22Rv1 (cell line): Measurements from ENCODE around the gene DEGS2.
A peak's percentile ranks its signal among the peaks of the same experiment; 100 is the strongest.

Experiments used
- H3K27ac ChIP-seq: fragments of 450-650 bp; 2 replicates; pipeline ENCODE4 v1.5.1; 2017
- ZFX ChIP-seq: fragments of 450-650 bp; IDR thresholded peaks from 2 replicates; pipeline ENCODE4 v1.6.1; 2017; ENCODE audit warnings: antibody characterized with exemption, borderline replicate concordance
- TF ChIP-seq, protein P1 (sequence below): fragments of 450-650 bp; IDR thresholded peaks from 2 replicates; pipeline ENCODE4 v1.5.1; 2017; ENCODE audit warnings: mild to moderate bottlenecking

The DEGS2 gene

DNA sequence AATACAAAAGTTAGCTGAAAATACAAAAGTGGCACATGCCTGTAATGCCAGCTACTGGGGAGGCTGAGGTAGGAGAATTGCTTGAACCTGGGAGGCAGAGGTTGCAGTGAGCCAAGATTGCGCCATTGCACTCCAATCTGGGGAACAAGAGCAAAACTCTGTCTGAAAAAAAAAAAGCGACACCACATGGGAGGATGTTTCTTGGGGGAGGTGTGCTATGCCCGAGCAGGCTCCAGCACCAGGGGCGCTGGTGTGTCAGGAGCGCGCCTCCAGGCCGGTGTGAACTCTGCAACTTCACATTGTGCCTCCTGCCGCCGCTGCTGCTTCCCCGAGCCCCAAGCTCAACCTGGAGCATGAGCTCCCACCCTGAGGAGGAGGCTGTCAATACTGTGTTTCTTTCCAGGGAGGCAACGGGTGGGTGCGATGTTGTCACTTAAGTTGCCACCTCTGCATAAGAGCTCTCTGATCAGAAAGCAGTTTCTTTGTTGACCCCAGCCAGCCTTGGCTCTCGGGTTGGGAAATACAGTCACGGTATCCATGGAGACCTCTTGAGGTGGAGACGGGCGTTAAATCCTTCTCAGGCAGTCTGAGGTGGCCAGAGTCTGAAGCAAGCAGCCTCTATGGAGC is 18.9 kb downstream of the DEGS2 start:
- no peak for TF ChIP-seq ZFX
- TF ChIP-seq, protein P1, sequence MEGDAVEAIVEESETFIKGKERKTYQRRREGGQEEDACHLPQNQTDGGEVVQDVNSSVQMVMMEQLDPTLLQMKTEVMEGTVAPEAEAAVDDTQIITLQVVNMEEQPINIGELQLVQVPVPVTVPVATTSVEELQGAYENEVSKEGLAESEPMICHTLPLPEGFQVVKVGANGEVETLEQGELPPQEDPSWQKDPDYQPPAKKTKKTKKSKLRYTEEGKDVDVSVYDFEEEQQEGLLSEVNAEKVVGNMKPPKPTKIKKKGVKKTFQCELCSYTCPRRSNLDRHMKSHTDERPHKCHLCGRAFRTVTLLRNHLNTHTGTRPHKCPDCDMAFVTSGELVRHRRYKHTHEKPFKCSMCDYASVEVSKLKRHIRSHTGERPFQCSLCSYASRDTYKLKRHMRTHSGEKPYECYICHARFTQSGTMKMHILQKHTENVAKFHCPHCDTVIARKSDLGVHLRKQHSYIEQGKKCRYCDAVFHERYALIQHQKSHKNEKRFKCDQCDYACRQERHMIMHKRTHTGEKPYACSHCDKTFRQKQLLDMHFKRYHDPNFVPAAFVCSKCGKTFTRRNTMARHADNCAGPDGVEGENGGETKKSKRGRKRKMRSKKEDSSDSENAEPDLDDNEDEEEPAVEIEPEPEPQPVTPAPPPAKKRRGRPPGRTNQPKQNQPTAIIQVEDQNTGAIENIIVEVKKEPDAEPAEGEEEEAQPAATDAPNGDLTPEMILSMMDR = no peak
- no peak overlapping the region for H3K27ac ChIP-seq

DNA sequence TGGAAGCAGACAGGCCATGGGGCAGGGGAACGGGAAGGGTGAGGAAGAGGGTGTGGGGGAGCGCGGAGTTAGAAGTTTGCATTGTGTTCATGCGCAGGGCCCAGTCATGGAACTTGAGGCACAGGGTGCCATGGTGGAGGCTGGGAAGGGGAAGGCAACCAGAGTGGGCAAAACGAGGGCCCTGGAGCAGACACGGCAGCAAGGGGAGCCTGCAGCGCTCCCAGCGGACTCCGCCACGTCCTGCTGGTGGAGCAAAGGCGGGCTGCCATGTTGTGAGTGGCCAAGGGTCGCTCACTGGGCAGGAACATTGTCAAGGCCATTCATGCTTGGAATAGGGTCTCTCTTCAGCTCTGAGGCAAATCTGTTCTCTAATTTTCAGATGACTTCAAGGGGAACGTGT is 20.5 kb downstream of the DEGS2 start:
- H3K27ac ChIP-seq = no peak overlapping the region
- TF ChIP-seq ZFX = no peak
- TF ChIP-seq, protein P1 = no peak

DNA sequence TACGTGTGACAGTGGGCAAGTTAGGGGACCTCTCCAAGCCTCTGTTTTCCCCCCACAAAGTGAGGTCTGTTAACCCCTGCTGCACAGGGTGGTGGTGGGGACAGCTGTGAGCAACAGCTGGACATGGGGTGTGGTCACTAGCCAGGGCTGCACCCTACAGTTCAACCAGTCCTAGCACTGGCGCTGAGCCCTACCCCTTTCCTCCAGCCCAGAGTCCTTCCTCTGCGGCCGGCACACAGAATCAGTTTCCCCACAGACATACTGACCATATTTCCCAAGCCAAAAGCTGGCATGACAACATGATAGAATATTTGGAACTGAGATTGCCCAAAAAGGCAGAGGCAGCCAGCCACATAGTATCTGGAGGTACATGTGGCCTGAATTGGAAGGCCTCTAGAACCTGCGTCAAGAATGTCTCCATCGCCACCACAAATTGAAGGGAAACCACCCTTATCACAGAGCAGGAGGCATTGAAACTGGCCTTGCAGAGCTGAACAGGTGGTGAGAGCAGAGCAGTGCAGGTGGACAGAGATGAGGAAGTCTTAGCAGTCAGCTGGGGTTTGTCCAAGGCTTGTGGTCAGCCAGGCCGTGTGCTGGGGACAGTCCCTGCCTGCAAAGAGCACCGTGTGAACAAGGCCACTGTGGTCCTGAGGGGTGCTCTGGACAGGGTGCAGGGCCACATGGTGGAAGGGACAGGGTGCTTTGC is 21.2 kb downstream of the DEGS2 start:
- H3K27ac ChIP-seq = no peak overlapping the region
- no peak for TF ChIP-seq ZFX
- TF ChIP-seq, protein P1 = no peak

DNA sequence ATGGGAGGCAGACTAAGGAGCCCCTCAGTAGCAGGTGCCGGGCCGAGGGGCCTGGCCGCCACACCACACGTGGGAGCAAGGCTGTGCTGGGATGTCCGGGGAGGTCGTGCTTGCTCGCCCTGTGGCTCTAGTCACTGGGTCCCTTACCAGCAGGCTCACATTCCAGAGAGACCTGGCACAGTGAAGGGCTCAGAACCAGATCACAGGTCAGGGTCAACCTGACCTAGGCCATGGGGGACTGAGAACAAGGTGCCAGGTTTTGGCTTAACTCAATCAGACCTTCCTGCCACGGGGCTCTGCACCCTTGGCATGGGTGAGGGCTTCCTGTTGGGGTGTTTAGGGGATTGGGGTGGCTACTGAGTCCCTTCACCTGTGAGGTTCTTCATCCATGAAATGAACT is 22.3 kb downstream of the DEGS2 start:
- no peak overlapping the region for H3K27ac ChIP-seq
- TF ChIP-seq, protein P1 = no peak
- TF ChIP-seq ZFX = no peak

DNA sequence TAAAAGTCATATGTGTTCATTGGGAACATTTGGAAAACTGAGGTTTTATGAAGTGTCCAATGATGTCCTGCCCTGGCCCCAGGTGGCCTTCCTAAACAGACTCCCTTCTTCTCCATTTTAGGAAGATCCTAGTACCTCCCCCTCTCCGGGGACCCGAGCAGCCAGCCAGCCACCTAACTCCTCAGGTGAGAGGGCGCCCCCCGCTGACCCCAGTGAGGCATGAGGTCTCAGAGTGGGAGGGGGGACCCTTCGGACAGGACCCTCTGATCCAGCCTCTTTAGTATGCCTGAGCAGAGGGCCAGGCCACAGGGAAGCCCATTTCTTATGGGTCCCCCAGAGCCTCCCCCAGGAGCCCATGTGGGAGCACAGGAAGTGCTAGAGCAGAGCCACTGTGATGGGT is 23.7 kb downstream of the DEGS2 start:
- TF ChIP-seq ZFX = no peak
- TF ChIP-seq, protein P1 = peak; percentile 4; the same call in 1 of the 2 replicates

DNA sequence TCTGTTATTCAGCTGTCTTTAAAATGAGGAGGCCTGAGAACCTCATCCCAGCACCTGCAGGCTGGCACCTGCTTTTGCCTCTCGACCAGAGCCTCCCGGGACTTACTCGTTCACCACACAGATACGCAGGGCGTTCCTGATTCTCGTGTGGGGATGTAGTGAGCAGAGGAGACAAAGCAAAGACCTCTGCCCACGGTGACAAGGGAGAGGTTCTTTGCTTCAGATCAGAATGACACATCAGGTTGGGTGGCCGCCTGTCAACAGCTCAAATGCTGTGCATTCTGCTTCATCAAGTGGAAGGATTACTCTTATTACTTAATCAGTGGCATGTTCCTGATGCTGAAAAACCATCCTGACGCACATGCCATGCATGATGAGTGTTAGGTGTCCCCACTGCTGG is 24.4 kb downstream of the DEGS2 start:
- H3K27ac ChIP-seq = no peak overlapping the region
- TF ChIP-seq ZFX = no peak
- TF ChIP-seq, protein P1 = no peak

More for the DNA sequence above, 23.7 kb downstream of the DEGS2 start:
- H3K27ac ChIP-seq = no peak overlapping the region

DNA sequence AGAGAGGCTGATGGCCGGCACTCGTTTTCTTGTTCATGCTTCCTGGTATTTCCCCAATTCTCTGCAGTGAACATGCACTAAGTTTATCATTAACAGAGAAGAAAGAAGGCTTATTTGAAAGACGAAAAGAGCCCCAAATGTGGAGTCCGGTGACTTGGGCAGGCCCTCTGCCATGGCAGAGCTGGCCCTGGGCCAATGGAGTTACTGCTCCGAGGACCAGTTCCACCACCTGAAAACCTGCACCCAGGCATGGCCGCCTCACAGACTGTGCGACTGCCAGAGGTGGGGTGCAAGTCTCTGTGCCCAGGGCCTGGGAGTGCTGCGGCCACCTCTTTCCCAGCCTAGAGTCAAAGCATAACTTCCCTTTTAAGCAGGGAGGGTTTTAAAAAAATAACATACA is 24.9 kb downstream of the DEGS2 start:
- no peak overlapping the region for H3K27ac ChIP-seq
- no peak for TF ChIP-seq ZFX
- TF ChIP-seq, protein P1 = no peak
